ENCODE results near the gene LY6G6F. TPM values are rescaled to one million over a fixed set of nuclear protein-coding genes. Genes with fewer than 3 reads are reported as not detected.

LY6G6F gene
- total and polyA plus RNA-seq, 2 of the 13 experiments (the other 11 are each of a cell fraction or from before 2014, with no cell fraction given), result not detected

DNA sequence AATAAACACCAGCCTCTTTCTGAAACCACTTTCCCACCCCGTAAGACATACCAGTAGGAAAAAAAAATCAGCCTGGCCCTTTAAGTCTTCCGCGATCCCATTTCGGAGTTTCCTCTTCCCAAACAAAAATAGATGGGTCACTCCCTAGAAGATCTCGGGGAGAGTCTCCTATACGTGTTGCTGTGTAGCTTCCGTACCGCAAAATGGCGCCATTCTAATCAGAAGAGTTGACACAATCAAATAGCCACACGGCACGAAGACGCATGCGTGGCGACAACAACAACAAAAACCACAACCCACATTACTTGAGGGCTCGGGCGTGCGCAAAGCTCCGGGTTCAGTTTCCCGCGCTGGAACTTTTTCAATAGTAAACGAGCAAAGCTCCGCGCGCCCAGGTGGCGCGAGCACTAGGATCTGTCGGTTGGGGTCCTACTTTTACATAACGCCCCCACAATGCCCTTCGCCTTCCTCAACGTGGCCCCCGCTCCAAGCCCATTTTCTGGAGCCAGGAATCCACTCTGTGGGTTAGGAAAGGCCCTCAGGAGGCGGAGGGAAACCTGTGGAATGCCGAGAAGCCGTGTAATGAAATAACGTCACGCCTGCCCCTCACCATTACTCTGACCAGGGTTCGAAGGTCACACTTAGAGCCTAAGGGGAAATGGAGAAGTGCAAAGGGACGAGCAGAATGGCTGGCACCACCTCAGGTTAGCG, 41.7 kb upstream of the LY6G6F start, which contains the start of gene GPANK1 (continued):
- TF ChIP-seq, protein P1, sequence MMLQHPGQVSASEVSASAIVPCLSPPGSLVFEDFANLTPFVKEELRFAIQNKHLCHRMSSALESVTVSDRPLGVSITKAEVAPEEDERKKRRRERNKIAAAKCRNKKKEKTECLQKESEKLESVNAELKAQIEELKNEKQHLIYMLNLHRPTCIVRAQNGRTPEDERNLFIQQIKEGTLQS (CRISPR knock-in tag; IDR thresholded peaks at IDR 0.05), result peak; percentile 33; the same call in 1 of the 2 replicates
- TF ChIP-seq ZBTB21 (CRISPR knock-in tag; IDR thresholded peaks at IDR 0.05) (peak; percentile 58; the same call in 1 of the 2 replicates), ZNF274 (CRISPR knock-in tag; IDR thresholded peaks at IDR 0.05) (peak; percentile 94), IRX3 (CRISPR knock-in tag; IDR thresholded peaks at IDR 0.05; ENCODE audit: borderline replicate concordance, low read depth) (no peak), RFX1 (IDR thresholded peaks at IDR 0.05) (no peak), BRD4 (CRISPR knock-in tag; IDR thresholded peaks at IDR 0.05) (no peak; the same call in none of the 2 replicates), RBM39 (IDR thresholded peaks at IDR 0.05; ENCODE audit: low read depth, low read length, poor library complexity, severe bottlenecking) (peak; percentile 62), YEATS4 (CRISPR knock-in tag; IDR thresholded peaks at IDR 0.05; ENCODE audit: borderline replicate concordance) (no peak; the same call in 1 of the 2 replicates), ZNF552 (CRISPR knock-in tag; IDR thresholded peaks at IDR 0.05; ENCODE audit: borderline replicate concordance) (0 out of 2 replicates have a peak, but pooled peaks have one; percentile 23), ZNF382 (CRISPR knock-in tag; IDR thresholded peaks at IDR 0.05; ENCODE audit: borderline replicate concordance) (no peak), ZNF501 (CRISPR knock-in tag; IDR thresholded peaks at IDR 0.05) (0 out of 2 replicates have a peak, but pooled peaks have one; percentile 18), CBX2 (IDR thresholded peaks at IDR 0.05; ENCODE audit: low read depth, low read length) (no peak), CBX2 (CRISPR knock-in tag; IDR thresholded peaks at IDR 0.05; ENCODE audit: low read depth) (0 out of 2 replicates have a peak, but pooled peaks have one; percentile 27), MYNN (CRISPR knock-in tag; IDR thresholded peaks at IDR 0.05; ENCODE audit: low read depth) (no peak), ZNF749 (CRISPR knock-in tag; IDR thresholded peaks at IDR 0.05; ENCODE audit: borderline replicate concordance) (peak; percentile 70; the same call in 1 of the 2 replicates), ZNF670 (CRISPR knock-in tag; IDR thresholded peaks at IDR 0.05; ENCODE audit: borderline replicate concordance) (0 out of 2 replicates have a peak, but pooled peaks have one; percentile 35), GABPA (IDR thresholded peaks at IDR 0.05; ENCODE audit: low read depth, low read length) (no peak), GABPA (CRISPR knock-in tag; IDR thresholded peaks at IDR 0.05; ENCODE audit: low read depth) (peak; percentile 63)
- TF ChIP-seq, protein P2, sequence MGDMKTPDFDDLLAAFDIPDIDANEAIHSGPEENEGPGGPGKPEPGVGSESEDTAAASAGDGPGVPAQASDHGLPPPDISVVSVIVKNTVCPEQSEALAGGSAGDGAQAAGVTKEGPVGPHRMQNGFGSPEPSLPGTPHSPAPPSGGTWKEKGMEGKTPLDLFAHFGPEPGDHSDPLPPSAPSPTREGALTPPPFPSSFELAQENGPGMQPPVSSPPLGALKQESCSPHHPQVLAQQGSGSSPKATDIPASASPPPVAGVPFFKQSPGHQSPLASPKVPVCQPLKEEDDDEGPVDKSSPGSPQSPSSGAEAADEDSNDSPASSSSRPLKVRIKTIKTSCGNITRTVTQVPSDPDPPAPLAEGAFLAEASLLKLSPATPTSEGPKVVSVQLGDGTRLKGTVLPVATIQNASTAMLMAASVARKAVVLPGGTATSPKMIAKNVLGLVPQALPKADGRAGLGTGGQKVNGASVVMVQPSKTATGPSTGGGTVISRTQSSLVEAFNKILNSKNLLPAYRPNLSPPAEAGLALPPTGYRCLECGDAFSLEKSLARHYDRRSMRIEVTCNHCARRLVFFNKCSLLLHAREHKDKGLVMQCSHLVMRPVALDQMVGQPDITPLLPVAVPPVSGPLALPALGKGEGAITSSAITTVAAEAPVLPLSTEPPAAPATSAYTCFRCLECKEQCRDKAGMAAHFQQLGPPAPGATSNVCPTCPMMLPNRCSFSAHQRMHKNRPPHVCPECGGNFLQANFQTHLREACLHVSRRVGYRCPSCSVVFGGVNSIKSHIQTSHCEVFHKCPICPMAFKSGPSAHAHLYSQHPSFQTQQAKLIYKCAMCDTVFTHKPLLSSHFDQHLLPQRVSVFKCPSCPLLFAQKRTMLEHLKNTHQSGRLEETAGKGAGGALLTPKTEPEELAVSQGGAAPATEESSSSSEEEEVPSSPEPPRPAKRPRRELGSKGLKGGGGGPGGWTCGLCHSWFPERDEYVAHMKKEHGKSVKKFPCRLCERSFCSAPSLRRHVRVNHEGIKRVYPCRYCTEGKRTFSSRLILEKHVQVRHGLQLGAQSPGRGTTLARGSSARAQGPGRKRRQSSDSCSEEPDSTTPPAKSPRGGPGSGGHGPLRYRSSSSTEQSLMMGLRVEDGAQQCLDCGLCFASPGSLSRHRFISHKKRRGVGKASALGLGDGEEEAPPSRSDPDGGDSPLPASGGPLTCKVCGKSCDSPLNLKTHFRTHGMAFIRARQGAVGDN (CRISPR knock-in tag; IDR thresholded peaks at IDR 0.05), result peak; percentile 82
- TF ChIP-seq, protein P3, sequence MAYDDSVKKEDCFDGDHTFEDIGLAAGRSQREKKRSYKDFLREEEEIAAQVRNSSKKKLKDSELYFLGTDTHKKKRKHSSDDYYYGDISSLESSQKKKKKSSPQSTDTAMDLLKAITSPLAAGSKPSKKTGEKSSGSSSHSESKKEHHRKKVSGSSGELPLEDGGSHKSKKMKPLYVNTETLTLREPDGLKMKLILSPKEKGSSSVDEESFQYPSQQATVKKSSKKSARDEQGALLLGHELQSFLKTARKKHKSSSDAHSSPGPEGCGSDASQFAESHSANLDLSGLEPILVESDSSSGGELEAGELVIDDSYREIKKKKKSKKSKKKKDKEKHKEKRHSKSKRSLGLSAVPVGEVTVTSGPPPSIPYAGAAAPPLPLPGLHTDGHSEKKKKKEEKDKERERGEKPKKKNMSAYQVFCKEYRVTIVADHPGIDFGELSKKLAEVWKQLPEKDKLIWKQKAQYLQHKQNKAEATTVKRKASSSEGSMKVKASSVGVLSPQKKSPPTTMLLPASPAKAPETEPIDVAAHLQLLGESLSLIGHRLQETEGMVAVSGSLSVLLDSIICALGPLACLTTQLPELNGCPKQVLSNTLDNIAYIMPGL (CRISPR knock-in tag; IDR thresholded peaks at IDR 0.05; ENCODE audit: borderline replicate concordance in 1 of 2, low read depth in 1 of 2), result peak in 1 of 2 experiments; percentile 75; a peak in 2 of 4 replicates
- TF ChIP-seq, protein P4, sequence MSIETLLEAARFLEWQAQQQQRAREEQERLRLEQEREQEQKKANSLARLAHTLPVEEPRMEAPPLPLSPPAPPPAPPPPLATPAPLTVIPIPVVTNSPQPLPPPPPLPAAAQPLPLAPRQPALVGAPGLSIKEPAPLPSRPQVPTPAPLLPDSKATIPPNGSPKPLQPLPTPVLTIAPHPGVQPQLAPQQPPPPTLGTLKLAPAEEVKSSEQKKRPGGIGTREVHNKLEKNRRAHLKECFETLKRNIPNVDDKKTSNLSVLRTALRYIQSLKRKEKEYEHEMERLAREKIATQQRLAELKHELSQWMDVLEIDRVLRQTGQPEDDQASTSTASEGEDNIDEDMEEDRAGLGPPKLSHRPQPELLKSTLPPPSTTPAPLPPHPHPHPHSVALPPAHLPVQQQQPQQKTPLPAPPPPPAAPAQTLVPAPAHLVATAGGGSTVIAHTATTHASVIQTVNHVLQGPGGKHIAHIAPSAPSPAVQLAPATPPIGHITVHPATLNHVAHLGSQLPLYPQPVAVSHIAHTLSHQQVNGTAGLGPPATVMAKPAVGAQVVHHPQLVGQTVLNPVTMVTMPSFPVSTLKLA (IDR thresholded peaks at IDR 0.05), result peak; percentile 86
